Smooth muscle cell of the brain vasculature (primary cell): Measurements from ENCODE around the gene LGALS3BP.
A peak's percentile ranks its signal among the peaks of the same experiment; 100 is the strongest.

Source experiments
- DNase-seq: peaks from one replicate; pipeline ENCODE4 v3.0.0-alpha.2; 2012; ENCODE audit warnings: low read depth, low spot score

Gene LGALS3BP

DNA sequence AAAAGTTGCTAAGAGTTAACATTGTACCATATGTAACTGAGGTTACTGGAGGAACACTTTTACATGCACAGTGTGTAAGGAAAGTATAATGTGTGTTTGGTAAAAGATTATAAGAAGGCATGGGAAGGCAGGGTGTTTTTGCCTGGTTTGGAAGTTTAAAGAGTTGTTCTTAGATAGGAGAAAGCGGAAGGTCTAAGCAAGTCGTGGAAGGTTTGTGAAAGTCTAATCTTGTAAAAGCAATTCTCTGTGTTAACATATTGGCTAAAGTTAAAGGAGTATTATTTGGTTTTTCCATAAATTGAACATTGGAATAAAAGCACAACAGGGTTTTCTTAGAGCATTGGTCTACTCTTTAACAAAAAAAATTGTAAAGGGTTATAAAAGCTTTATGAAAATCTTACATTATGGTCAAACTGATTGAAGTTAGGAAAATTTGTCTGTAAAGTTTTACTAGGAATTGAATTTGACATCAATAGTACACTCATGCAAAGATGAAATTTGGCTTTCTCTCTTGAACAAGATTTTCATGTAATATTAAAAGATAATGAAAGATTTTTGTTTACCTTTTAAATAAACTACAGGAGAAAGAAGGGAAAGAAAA lies 34.5 kb upstream of the LGALS3BP start:
- no peak for DNase-seq

DNA sequence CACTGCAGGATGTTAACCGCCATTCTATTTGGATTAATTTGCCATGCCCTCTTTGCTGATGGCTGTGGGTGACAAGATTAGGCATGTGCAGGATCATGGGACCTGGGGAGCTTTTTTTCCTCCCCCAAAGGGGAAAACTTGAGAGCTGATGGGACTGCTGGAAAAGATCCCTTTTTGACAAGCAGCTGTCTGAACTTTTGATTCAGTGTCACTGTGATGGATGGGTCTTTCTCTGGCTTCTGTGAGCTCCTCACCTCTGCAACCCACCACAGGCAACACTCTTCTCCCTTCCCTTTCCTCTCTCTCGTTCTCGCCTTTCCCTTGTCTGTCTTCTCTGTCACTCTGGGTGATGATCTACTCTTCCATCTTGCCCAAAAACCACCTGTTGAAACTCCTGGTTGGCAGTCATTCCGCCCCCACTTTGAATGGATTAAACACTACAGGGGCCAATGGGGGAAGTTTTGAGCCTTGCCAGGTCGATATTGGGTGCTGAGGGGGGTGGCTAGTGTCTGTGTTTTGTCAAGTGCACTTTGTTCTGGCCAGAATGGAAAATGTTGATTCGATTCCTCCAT lies 32.9 kb upstream of the LGALS3BP start:
- no peak for DNase-seq

- no peak for DNase-seq
Observed at GRCh38 chr17:79011451-79012147, 31.9 kb upstream of the LGALS3BP start.

DNA sequence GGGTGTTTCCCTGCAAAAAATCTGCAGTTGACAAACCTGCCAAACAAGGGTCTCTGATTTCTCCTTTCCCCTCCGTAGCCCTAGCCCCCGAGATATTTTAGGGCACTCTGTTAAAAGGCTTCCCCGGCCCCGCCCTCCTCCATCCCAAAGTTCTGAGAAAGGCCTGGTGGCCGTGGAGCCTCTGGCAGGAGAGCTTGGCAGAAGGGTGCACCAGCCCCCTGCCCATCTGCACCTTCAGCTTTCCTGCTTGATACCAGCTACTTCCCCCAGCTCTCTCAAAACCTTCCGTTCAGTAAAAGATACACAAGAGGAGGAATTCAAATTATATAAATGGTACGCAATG lies 30.6 kb upstream of the LGALS3BP start:
- no peak for DNase-seq

DNA sequence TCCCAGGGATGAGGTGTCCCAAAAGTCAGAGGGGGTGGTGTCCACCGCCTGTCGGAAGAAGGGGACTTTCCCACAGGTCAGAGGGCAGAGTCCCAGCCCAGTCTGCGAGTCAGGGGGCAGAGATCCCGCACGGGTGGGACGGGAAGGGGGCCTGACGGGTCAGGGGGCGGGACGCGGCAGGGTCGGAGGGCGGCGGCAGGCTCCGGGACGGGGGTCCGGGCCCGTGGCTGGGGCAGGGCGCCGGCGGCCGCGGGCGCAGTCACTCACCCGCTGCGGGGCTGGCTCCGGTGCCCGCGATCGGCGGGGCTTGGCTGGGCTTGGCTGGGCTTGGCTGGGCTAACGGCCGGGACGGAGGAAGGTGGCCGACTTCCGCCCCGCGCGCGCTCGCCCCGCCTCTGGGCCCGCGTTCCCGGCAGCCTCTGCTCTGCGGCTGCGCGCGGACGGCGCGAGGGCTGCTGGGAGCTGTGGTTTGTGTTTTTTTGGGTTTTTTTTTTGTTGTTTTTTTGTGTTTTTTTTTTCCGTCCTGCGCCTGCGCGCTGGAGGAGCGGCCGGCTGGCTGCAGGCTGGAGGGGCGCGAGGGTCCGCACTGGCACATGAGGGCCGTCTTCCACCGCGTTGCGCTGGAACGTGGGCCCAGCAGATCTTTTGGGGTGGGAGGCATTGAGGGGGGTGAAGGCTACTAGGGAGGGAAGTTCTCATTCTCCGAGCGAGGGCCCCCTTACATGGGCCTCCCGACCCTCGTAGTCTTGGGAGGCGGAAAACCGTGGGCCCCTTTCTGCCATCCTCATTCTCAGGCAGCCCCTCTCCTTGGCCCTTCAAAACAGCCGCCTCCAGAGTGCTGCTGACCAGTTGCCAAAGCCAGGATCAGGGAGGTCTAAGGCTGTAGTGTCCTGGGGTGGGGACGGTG lies 29.9 kb upstream of the LGALS3BP start, which contains the start of gene CANT1:
Gene CANT1, minus strand, starts transcription at position 368 of the 907 bp plus-strand sequence. CDS start 12,142 bp downstream, outside the sequence.
- DNase-seq: peak; percentile 69

DNA sequence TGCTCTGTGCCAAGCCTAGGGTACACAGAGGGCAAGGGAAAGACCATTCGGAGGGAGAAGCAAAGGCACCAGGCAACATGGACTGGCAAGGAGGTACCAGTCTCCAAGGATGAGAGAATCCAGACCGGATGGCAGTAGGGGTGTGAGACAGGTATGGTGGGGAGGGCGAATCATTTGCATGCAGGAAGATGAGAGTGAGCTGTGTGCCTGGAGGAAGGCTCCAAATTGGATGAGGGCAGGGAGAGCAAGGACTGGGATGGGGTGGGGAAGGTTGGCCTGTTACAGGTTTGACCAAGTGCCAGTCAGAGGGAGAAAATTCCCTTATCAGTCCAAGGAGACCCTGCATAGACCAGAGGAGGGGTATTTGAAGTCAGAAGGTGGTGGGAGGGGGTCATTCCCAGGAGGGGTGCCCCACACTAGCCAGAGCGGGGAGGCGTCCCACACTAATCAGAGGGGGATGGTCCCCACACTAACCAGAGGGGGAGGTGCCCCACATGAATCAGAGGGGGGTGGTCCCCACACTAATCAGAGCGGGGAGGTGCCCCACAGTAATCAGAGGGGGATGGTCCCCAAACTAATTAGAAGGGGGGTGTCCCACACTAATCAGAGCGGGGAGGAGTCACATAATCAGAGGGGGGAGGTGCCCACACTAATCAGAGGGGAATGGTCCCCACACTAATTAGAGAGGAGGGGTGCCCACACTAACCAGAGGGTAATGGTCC lies 29.1 kb upstream of the LGALS3BP start:
- no peak for DNase-seq

- no peak for DNase-seq
Observed at GRCh38 chr17:79007504-79008381, 28.0 kb upstream of the LGALS3BP start.

- no peak for DNase-seq
Observed at GRCh38 chr17:79006794-79007503, 27.2 kb upstream of the LGALS3BP start.

DNA sequence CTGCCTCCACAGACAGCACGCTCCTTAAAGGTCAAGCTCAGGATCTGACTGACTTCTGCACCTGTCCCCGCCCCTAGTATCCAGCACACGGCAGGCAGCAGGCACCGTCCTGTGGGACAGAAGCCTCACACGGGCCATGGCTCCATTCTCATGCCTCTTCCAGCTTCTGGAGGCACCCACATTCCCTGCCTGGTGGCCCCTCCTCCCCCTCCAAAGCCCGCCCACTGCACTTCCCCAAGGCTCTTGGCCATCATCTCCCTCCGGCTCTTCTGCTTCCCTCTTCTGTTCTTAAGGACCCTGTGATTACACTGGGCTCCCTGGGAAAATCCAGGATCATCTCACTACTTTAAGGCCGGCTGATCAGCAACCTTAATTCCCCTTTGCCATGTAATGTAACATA lies 26.3 kb upstream of the LGALS3BP start:
- no peak for DNase-seq

- no peak for DNase-seq
Observed at GRCh38 chr17:79005063-79005861, 25.5 kb upstream of the LGALS3BP start.

GRCh38 chr17:79003661-79004411 lies 24.1 kb upstream of the LGALS3BP start:
- DNase-seq: no peak

- no peak for DNase-seq
Observed at GRCh38 chr17:79002796-79003593, 23.3 kb upstream of the LGALS3BP start.

DNA sequence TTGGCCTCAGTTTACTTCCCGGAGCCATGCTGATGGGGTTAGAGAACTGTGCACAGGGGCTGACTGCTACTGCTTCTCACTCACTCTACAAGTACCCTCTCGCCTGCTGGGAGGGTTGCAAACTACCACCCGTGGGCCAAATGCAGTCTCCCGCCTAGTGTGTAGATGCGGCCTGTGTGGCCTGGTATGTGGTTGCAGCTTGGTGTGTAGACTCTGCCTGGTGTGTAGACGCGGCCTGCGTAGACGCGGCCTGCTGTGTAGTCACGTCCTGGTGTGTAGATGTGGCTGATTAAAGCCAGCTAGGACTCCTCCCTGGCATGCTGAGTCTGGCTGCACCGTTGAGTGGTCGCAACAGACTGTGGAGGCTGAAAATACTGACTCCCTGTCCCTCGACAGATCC lies 22.6 kb upstream of the LGALS3BP start:
- no peak for DNase-seq

- DNase-seq: no peak
Observed at GRCh38 chr17:79001190-79002020, 21.7 kb upstream of the LGALS3BP start.

DNA sequence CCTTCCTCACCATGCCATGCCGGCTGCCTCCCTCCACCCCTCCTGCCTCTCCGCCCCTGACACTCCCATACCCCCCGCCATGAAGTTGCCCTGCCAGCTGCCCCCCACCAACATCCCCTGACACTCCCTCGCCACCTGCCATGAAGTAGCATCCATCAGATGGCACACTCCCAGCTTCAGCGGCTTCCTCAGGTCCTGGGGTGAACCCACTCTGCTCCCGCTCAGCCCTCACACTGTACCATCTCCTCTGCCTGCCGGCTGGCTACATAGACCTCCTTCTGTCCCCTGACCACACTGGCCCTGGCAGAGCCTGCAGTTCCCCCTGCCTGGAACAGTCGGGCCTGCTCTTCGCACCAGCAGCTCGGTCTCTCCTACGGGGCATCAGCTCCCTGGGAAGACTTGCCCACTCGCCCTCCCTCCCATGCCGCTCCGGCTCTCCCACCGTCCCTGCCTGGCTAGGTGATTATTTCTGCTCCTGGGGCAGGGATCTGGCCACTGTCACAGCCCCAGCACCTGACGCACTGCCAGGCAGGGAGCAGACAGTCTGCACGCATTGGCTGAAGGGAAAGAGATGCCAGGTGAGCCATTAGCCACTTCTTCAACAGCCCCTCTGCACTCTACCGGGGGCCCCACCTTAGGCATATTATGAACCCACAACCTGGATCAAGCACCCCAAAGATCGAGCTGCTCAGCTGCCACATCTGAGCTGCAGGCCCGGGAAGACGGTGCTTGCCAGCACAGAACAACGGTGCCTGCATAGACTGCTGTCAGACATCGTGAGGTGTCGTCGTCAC lies 20.9 kb upstream of the LGALS3BP start:
- no peak for DNase-seq

DNA sequence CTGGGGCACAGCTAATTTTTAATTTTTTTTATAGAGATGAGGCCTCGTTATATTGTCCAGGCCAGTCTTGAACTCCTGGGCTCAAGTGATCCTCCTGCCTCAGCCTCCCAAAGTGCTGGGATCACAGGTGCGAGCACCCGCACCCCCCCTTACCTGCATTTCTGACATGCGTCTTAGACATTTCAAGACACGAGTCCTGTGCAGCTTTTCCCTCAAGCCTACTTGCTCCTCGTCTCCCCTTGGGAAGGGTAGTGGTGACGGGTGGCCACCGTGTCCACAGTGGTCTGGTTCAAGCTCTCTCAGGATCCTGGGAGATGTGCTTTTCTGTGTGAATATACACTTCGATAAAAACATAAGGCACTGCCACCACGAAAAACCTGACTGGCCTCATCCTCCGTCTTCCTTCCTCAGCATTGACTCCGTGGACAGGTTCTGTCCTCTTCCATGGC lies 20.2 kb upstream of the LGALS3BP start:
- no peak for DNase-seq
